Naive thymus-derived CD4-positive, alpha-beta T cell (primary cell): ENCODE measurements around the gene TSPAN31. TPM values are rescaled to one million over a fixed set of nuclear protein-coding genes. Genes with fewer than 3 reads are reported as not detected.

ENCODE experiments used
- ATAC-seq: fragments of 150-1000 bp; cut with Tn5 transposase; 2 replicates; pipeline ENCODE4 v1.10.0; 2021; ENCODE audit warnings: mild to moderate bottlenecking, moderate library complexity
- CTCF ChIA-PET: fragments of 350-600 bp; sonication (Branson Sonifier 250); formaldehyde crosslinking; loops from one replicate; lab custom pipeline; 2021; ENCODE audit warnings: antibody characterized with exemption; lab: Charles Lee
- POLR2A ChIA-PET: fragments of 350-600 bp; sonication (Branson Sonifier 250); formaldehyde crosslinking; loops from one replicate; lab custom pipeline; 2021; ENCODE audit warnings: antibody characterized with exemption, inconsistent platforms; lab: Charles Lee
- DNase-seq, 9 donors: peaks; one replicate each; pipeline versions ENCODE4 v3.0.0 to v3.0.0-alpha.2; 2020 to 2022; ENCODE audit warnings: mixed read lengths in 1 of 9
- H3K27ac ChIP-seq: one replicate; pipeline ENCODE4 v1.7.0; 2013; ENCODE audit warnings: mild to moderate bottlenecking, low read depth, low read length, moderate library complexity
- H3K27me3 ChIP-seq, 2 donors: one replicate each; pipeline ENCODE4 v1.7.0; 2013; ENCODE audit warnings: low read length in 2 of 2, mild to moderate bottlenecking in 2 of 2, moderate library complexity in 2 of 2; ENCODE audit not compliant: control insufficient read depth in 2 of 2, insufficient read depth in 2 of 2
- H3K36me3 ChIP-seq, 3 experiments: 1 replicate in 2 of 3; 2 replicates in 1 of 3; pipeline ENCODE4 v1.7.0; 2013; ENCODE audit warnings: low read length in 3 of 3, mild to moderate bottlenecking in 3 of 3, moderate library complexity in 1 of 3; ENCODE audit not compliant: insufficient read depth in 3 of 3, control insufficient read depth in 2 of 3
- H3K4me1 ChIP-seq, 2 donors: one replicate each; pipeline ENCODE4 v1.7.0; 2013; ENCODE audit warnings: low read length in 2 of 2, mild to moderate bottlenecking in 2 of 2, moderate library complexity in 1 of 2; ENCODE audit not compliant: control insufficient read depth in 2 of 2, insufficient read depth in 2 of 2
- H3K4me3 ChIP-seq: 2 replicates; pipeline ENCODE4 v1.7.0; 2013; ENCODE audit warnings: mild to moderate bottlenecking, low read length
- H3K9me3 ChIP-seq, 3 experiments: 1 replicate in 2 of 3; 2 replicates in 1 of 3; pipeline ENCODE4 v1.7.0; 2013; ENCODE audit warnings: low read length in 3 of 3; ENCODE audit not compliant: control insufficient read depth in 2 of 3
- H3K27ac Mint-ChIP-seq, 9 donors: one replicate each; pipeline ENCODE4 v1.8.0; 2020 to 2022; ENCODE audit warnings: mixed read lengths in 9 of 9, mild to moderate bottlenecking in 8 of 9, moderate library complexity in 5 of 9, inconsistent platforms in 2 of 9
- H3K27me3 Mint-ChIP-seq, 5 donors: one replicate each; pipeline ENCODE4 v1.8.0; 2021 to 2022; ENCODE audit warnings: mixed read lengths in 5 of 5, mild to moderate bottlenecking in 1 of 5
- H3K36me3 Mint-ChIP-seq, 5 donors: one replicate each; pipeline ENCODE4 v1.8.0; 2020 to 2022; ENCODE audit warnings: mixed read lengths in 5 of 5, mild to moderate bottlenecking in 3 of 5, inconsistent platforms in 1 of 5
- H3K4me1 Mint-ChIP-seq, 7 donors: one replicate each; pipeline ENCODE4 v1.8.0; 2020 to 2022; ENCODE audit warnings: mixed read lengths in 7 of 7, mild to moderate bottlenecking in 3 of 7, inconsistent platforms in 1 of 7
- H3K4me3 Mint-ChIP-seq, 10 donors: one replicate each; pipeline ENCODE4 v1.8.0; 2020 to 2022; ENCODE audit warnings: mild to moderate bottlenecking in 10 of 10, mixed read lengths in 10 of 10, moderate library complexity in 6 of 10, inconsistent platforms in 2 of 10
- H3K9me3 Mint-ChIP-seq, 11 donors: one replicate each; pipeline ENCODE4 v1.8.0; 2020 to 2022; ENCODE audit warnings: mixed read lengths in 11 of 11, mild to moderate bottlenecking in 4 of 11, inconsistent platforms in 1 of 11, moderate library complexity in 1 of 11
- intact Hi-C, 2 donors: fragments of 100-400 bp; cut with micrococcal nuclease; formaldehyde crosslinking; loops; one replicate each; pipeline ENCODE4 v1.15.1; 2023
- polyA plus RNA-seq, 2 donors: library from polyadenylated mRNA; unstranded; fragments of 300-500 nt; fragmentation: Illumina TruSeq; gene quantifications; one replicate each; pipeline ENCODE4 v1.2.3, GENCODE V29; 2021
- total RNA-seq, 6 experiments: library from RNA in 5 of 6; stranded (reverse) in 5 of 6; gene quantifications; 1 replicate in 5 of 6; 2 replicates in 1 of 6; pipeline ENCODE4 v1.2.3 and lab custom pipeline; 2021 to 2026

TSPAN31 gene
- total and polyA plus RNA-seq, 7 experiments from 2014 or later = 12.3 to 50.5 (median 23.2) TPM

DNA sequence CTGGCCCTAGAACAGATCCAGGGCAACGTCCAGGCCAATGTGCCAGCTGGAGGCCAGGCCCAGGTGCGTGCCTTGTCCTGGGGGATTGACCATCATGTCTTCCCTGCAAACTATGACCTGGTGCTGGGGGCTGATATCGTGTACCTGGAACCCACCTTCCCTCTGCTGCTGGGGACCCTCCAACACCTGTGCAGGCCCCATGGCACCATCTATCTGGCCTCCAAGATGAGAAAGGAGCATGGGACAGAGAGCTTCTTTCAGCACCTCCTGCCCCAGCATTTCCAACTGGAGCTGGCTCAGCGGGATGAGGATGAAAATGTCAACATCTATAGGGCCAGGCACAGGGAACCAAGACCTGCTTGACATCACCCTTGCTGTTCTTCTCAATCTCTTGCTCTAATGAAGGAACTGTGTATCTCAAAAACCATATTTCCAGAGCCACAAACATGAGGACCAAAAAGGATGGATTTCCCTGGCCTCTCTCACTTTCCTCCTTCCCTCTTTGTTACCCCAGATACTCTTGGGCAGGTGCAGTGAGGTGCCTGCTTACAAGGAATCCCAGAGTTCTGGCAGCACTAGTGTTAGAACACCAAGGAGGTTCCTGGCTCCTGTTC, 35.6 kb downstream of the TSPAN31 start:
- peak overlapping the region; percentile 72 to 100 (median 97) for H3K27ac Mint-ChIP-seq
- Histone ChIP-seq H3K27ac (peak overlapping the region; percentile 8), H3K4me1 (peaks cover 36 to 40% of the 10 kb centered on the region in 2 donors)

DNA sequence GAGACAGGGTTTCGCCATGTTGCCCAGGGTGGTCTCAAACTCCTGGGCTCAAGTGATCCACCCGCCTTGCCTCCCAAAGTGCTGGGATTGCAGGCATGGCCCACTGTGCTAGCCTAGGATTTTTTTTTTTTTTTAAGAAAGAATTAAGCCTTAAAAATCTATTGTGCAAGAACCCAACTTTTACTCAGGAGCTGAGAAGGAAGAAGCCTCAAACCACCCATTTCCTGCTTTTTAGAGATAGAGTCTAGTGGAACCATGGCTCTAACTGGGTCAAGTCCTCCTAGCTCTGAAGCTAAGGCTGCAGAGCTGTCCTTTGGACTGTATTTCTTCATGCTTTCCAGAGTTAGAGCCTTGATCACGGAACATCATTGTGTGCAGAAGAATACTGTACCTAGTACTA, 36.4 kb downstream of the TSPAN31 start:
- peak overlapping the region; percentile 7 to 100 (median 98) for H3K4me3 Mint-ChIP-seq
- no peak for ATAC-seq

More for the DNA sequence above, 35.6 kb downstream of the TSPAN31 start:
- no peaks in the 10 kb centered on the region for H3K9me3 ChIP-seq
- H3K36me3 ChIP-seq = peaks cover 0 to 6% (median under 1%) of the 10 kb centered on the region in 3 experiments
- Mint-ChIP-seq H3K9me3 (peaks cover 0 to 8% (median 0%) of the 10 kb centered on the region in 11 donors), H3K36me3 (peaks cover 0 to 16% (median 5%) of the 10 kb centered on the region in 5 donors), H3K4me3 (peak overlapping the region in 6 of 10 donors; percentile 4 to 100 (median 62)), H3K27me3 (no peaks in the 10 kb centered on the region), H3K4me1 (peaks cover 28 to 57% (median 50%) of the 10 kb centered on the region in 7 donors)
- ChIA-PET POLR2A (interaction anchor here (0.6 to 2.2 kb wide), 3 partner anchors 8 to 59 kb away, joined by 3 to 8 read pairs (median 5); partner anchors contain the start of genes EEF1AKMT3 and METTL1), CTCF (interaction anchor here (0.6 to 2.4 kb wide), 3 partner anchors 18 to 34 kb away, joined by 4 to 7 read pairs (median 5); no protein-coding TSS in a partner anchor)
- intact Hi-C loops = no loop called here
- no peaks in the 10 kb centered on the region for H3K27me3 ChIP-seq
- DNase-seq (no peak), ATAC-seq (no peak)
- no peak overlapping the region for H3K4me3 ChIP-seq

DNA sequence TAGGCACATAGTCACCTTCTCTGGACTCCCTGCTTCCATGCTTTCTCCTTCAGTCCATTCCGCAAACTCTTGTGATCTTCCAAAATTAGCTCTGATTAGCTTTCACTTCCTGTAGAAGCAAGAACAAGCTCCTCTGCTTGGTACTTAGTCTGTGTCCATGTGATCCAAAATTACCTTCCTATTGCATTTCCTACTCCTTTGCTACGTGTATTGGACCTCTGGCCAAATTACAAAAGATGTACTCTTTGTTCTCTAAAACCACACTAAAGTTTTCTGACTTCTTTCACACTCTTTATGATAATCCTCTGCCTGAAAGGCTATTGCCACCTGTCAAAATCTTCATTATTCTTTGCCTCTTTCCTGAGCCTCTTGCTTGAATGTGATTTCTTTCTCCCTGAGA, 37.0 kb downstream of the TSPAN31 start:
- H3K4me1 ChIP-seq = peaks cover 36 to 40% of the 10 kb centered on the region in 2 donors

More for the DNA sequence above, 36.4 kb downstream of the TSPAN31 start:
- H3K4me1 Mint-ChIP-seq = peaks cover 25 to 58% (median 46%) of the 10 kb centered on the region in 7 donors
- peaks cover 0 to 11% (median 5%) of the 10 kb centered on the region in 5 donors for H3K36me3 Mint-ChIP-seq
- intact Hi-C loops = no loop called here
- H3K27ac Mint-ChIP-seq = peak overlapping the region; percentile 78 to 100 (median 99)
- DNase-seq = peak in 2 of 9 donors; percentile 12 to 25
- POLR2A ChIA-PET = interaction anchor here (0.7 to 2.6 kb wide), 10 partner anchors 9 to 149 kb away, joined by 3 to 8 read pairs (median 4); partner anchors contain the start of genes B4GALNT1, CYP27B1, EEF1AKMT3 and METTL1
- Histone ChIP-seq H3K27me3 (no peaks in the 10 kb centered on the region), H3K9me3 (no peaks in the 10 kb centered on the region), H3K4me3 (peak overlapping the region; percentile 19), H3K4me1 (peaks cover 36 to 40% of the 10 kb centered on the region in 2 donors), H3K36me3 (peaks cover 0 to 15% (median 9%) of the 10 kb centered on the region in 3 experiments), H3K27ac (peak overlapping the region; percentile 52)
- H3K27me3 Mint-ChIP-seq = no peaks in the 10 kb centered on the region
- CTCF ChIA-PET = interaction anchor here (0.6 to 2.8 kb wide), 15 partner anchors 9 to 124 kb away, joined by 3 to 10 read pairs (median 5); partner anchors contain the start of genes EEF1AKMT3 and METTL1
- H3K9me3 Mint-ChIP-seq = peaks cover 0 to 8% (median 0%) of the 10 kb centered on the region in 11 donors

DNA sequence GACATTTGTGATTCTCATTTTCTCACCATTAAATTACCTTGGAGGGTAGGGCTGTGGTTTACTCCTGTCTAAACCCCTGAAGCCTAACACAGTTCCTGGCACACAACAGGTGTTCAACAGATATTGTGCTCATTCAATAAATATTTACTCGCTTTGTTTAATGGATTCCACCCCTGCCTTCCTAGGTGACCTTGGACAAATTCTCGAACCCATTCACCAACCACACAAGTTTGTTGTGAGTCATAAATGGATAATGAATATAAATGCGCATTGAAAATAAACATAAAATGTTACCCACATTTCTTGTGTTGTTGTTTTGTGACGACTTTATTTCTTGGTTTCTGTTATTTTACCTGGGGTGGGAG, 37.4 kb downstream of the TSPAN31 start:
- peak overlapping the region; percentile 95 to 100 (median 99) for H3K27ac Mint-ChIP-seq
- H3K9me3 ChIP-seq = no peaks in the 10 kb centered on the region
- no peak for ATAC-seq
- DNase-seq = no peak
- H3K27me3 ChIP-seq = no peaks in the 10 kb centered on the region
- H3K4me3 Mint-ChIP-seq = peak overlapping the region; percentile 96 to 100 (median 99)
- H3K27ac ChIP-seq = peak overlapping the region; percentile 52
- peak overlapping the region; percentile 97 for H3K4me3 ChIP-seq
- no peaks in the 10 kb centered on the region for H3K27me3 Mint-ChIP-seq
- peaks cover 23 to 64% (median 48%) of the 10 kb centered on the region in 7 donors for H3K4me1 Mint-ChIP-seq
- H3K4me1 ChIP-seq = peaks cover 36 to 40% of the 10 kb centered on the region in 2 donors
- peaks cover 7 to 25% (median 17%) of the 10 kb centered on the region in 3 experiments for H3K36me3 ChIP-seq
- ChIA-PET CTCF (interaction anchor here (0.7 to 2.8 kb wide), 13 partner anchors 10 to 196 kb away, joined by 3 to 10 read pairs (median 4); partner anchors contain the start of genes EEF1AKMT3 and METTL1), POLR2A (interaction anchor here (1.0 to 2.6 kb wide), 6 partner anchors 18 to 115 kb away, joined by 4 to 8 read pairs (median 7); no protein-coding TSS in a partner anchor)
- H3K9me3 Mint-ChIP-seq = peaks cover 0 to 8% (median 0%) of the 10 kb centered on the region in 11 donors
- intact Hi-C loops = loop anchor here (1.0 to 2.0 kb wide), 7 partner anchors 10 to 123 kb away; partner anchors contain the start of genes CDK4 (in 2 of the 2), EEF1AKMT3 (in 2 of the 2), METTL1 (in 2 of the 2) and CTDSP2 (in 1 of the 2)
- H3K36me3 Mint-ChIP-seq = peaks cover 3 to 15% (median 10%) of the 10 kb centered on the region in 5 donors

More for the DNA sequence above, 37.0 kb downstream of the TSPAN31 start:
- Histone ChIP-seq H3K27me3 (no peaks in the 10 kb centered on the region), H3K36me3 (peaks cover 3 to 20% (median 14%) of the 10 kb centered on the region in 3 experiments), H3K27ac (peak overlapping the region; percentile 52), H3K9me3 (no peaks in the 10 kb centered on the region), H3K4me3 (peak overlapping the region; percentile 97)
- Mint-ChIP-seq H3K27ac (peak overlapping the region; percentile 78 to 100 (median 99)), H3K36me3 (peaks cover 0 to 15% (median 9%) of the 10 kb centered on the region in 5 donors), H3K4me1 (peaks cover 23 to 61% (median 48%) of the 10 kb centered on the region in 7 donors), H3K27me3 (no peaks in the 10 kb centered on the region), H3K9me3 (peaks cover 0 to 8% (median 0%) of the 10 kb centered on the region in 11 donors), H3K4me3 (peak overlapping the region; percentile 38 to 100 (median 98))
- intact Hi-C loops = loop anchor here (1.0 to 2.0 kb wide), 7 partner anchors 10 to 124 kb away; partner anchors contain the start of genes CDK4 (in 2 of the 2), EEF1AKMT3 (in 2 of the 2), METTL1 (in 2 of the 2) and CTDSP2 (in 1 of the 2)
- ChIA-PET POLR2A (interaction anchor here (0.7 to 2.6 kb wide), 10 partner anchors 10 to 149 kb away, joined by 3 to 8 read pairs (median 4); partner anchors contain the start of genes B4GALNT1, CYP27B1, EEF1AKMT3 and METTL1), CTCF (interaction anchor here (0.6 to 2.8 kb wide), 15 partner anchors 9 to 196 kb away, joined by 3 to 10 read pairs (median 5); partner anchors contain the start of genes EEF1AKMT3 and METTL1)
- no peak for DNase-seq
- no peak for ATAC-seq

DNA sequence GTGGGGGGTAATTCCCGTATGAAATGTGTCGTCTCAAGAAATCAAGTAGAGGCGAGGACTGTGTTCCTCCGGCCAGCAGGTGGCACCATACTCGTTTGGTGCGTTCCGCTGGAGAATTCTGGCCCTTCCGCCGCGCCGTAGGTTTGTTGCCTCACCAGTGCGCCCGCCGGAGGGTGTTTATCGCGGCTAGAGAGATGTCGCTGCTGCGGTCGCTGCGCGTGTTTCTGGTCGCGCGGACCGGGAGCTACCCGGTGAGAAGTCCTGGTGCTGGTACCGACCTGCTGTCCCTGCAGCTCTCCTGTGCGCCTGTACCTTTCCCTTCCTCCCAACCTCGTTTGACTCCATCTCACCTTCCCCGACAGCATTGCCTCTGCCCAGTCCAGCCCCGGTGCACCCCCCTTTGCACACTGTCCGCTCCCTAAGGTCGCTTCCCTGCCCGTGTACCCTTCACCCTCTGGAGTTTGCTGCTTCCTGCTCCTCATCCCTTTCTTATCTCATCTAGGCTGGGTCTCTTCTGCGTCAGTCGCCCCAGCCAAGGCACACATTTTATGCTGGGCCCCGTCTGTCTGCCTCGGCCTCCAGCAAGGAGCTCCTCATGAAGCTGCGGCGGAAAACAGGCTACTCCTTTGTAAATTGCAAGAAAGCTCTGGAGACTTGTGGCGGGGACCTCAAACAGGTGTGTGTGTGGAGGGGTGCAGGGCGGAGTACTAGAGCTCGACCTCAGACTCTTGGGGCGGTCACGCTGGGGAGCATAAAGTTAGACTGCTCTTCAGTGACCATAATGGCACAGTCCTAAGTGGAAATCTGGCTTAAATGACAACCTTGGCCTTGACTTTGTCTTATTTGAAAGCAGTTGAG, 38.0 kb downstream of the TSPAN31 start, which contains the start of gene TSFM:
TSS of gene TSFM (plus strand) at position 180 of the 858 bp plus-strand sequence. CDS start at position 195, 15 bp downstream.
- Mint-ChIP-seq H3K4me3 (peak within 1 kb of the TSS; percentile 96 to 100 (median 99)), H3K4me1 (peaks cover 23 to 65% (median 48%) of the 10 kb centered on the region in 7 donors), H3K36me3 (peaks cover 5 to 15% (median 11%) of the 10 kb centered on the region in 5 donors), H3K27ac (peak within 1 kb of the TSS; percentile 95 to 100 (median 99)), H3K9me3 (peaks cover 0 to 8% (median 0%) of the 10 kb centered on the region in 11 donors), H3K27me3 (no peaks in the 10 kb centered on the region)
- ATAC-seq (peak; percentile 99), DNase-seq (peak; percentile 90 to 97 (median 95))
- H3K27me3 ChIP-seq = no peaks in the 10 kb centered on the region
- no peaks in the 10 kb centered on the region for H3K9me3 ChIP-seq
- POLR2A ChIA-PET = interaction anchor here (0.6 to 2.6 kb wide), 10 partner anchors 11 to 159 kb away, joined by 3 to 8 read pairs (median 7); partner anchors contain the start of genes ATP23, EEF1AKMT3 and METTL1
- H3K4me3 ChIP-seq = peak within 1 kb of the TSS; percentile 97
- intact Hi-C loops = loop anchor here (1.0 to 2.0 kb wide), 7 partner anchors 11 to 122 kb away; partner anchors contain the start of genes CDK4 (in 2 of the 2), EEF1AKMT3 (in 2 of the 2), METTL1 (in 2 of the 2) and CTDSP2 (in 1 of the 2)
- peaks cover 36 to 40% of the 10 kb centered on the region in 2 donors for H3K4me1 ChIP-seq
- peaks cover 10 to 31% (median 17%) of the 10 kb centered on the region in 3 experiments for H3K36me3 ChIP-seq
- peak within 1 kb of the TSS; percentile 85 for H3K27ac ChIP-seq
- CTCF ChIA-PET = interaction anchor here (0.6 to 2.8 kb wide), 13 partner anchors 10 to 1429 kb away, joined by 3 to 10 read pairs (median 3); partner anchors contain the start of genes EEF1AKMT3 and METTL1
